Ishikawa (cell line): ENCODE measurements around the gene HMGXB3.

ENCODE experiments used
- CREB1 ChIP-seq: IDR thresholded peaks from 2 replicates; pipeline ENCODE4 v1.6.1; 2012; ENCODE audit warnings: low read depth
- EP300 ChIP-seq: IDR thresholded peaks from 2 replicates; pipeline ENCODE4 v1.6.1; 2012; ENCODE audit warnings: borderline replicate concordance
- FOXM1 ChIP-seq: IDR thresholded peaks from 2 replicates; pipeline ENCODE4 v1.6.1; 2012; ENCODE audit warnings: low read depth, borderline replicate concordance
- MAX ChIP-seq: IDR thresholded peaks from 2 replicates; pipeline ENCODE4 v1.6.1; 2012
- TCF12 ChIP-seq: IDR thresholded peaks from 2 replicates; pipeline ENCODE4 v1.6.1; 2012; ENCODE audit warnings: low read depth
- TEAD4 ChIP-seq: IDR thresholded peaks from 2 replicates; pipeline ENCODE4 v1.6.1; 2012
- USF1 ChIP-seq: IDR thresholded peaks from 2 replicates; pipeline ENCODE4 v1.6.1; 2012
- YY1 ChIP-seq: IDR thresholded peaks from 2 replicates; pipeline ENCODE4 v1.6.1; 2012; ENCODE audit warnings: low read depth
- TF ChIP-seq, protein P1 (sequence below): IDR thresholded peaks from 2 replicates; pipeline ENCODE4 v1.6.1; 2012; ENCODE audit warnings: low read depth, mild to moderate bottlenecking

DNA sequence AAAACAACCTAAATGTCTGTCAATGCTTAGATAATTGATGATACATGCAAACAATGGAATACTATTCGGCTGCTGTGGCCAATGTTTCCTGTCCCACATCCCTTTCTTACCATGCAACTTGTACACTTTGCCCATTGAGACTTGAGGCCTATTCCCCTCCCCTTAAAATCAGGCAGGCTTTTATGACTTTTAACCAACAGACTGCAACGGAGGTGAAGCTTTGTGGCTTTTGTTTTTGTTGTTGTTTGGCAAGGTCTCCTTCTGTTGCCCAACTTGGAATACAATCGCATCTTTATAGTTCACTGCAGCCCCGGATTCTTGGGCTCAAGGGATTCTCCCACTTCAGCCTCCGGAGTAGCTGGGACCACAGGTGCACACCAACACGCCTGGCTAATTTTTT lies 45.7 kb upstream of the HMGXB3 start:
- TF ChIP-seq, protein P1, sequence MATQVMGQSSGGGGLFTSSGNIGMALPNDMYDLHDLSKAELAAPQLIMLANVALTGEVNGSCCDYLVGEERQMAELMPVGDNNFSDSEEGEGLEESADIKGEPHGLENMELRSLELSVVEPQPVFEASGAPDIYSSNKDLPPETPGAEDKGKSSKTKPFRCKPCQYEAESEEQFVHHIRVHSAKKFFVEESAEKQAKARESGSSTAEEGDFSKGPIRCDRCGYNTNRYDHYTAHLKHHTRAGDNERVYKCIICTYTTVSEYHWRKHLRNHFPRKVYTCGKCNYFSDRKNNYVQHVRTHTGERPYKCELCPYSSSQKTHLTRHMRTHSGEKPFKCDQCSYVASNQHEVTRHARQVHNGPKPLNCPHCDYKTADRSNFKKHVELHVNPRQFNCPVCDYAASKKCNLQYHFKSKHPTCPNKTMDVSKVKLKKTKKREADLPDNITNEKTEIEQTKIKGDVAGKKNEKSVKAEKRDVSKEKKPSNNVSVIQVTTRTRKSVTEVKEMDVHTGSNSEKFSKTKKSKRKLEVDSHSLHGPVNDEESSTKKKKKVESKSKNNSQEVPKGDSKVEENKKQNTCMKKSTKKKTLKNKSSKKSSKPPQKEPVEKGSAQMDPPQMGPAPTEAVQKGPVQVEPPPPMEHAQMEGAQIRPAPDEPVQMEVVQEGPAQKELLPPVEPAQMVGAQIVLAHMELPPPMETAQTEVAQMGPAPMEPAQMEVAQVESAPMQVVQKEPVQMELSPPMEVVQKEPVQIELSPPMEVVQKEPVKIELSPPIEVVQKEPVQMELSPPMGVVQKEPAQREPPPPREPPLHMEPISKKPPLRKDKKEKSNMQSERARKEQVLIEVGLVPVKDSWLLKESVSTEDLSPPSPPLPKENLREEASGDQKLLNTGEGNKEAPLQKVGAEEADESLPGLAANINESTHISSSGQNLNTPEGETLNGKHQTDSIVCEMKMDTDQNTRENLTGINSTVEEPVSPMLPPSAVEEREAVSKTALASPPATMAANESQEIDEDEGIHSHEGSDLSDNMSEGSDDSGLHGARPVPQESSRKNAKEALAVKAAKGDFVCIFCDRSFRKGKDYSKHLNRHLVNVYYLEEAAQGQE: no peak
- TF ChIP-seq MAX: no peak
- TF ChIP-seq EP300: no peak
- no peak for TF ChIP-seq YY1
- no peak for TF ChIP-seq TEAD4
- no peak for TF ChIP-seq USF1
- TF ChIP-seq TCF12: no peak
- TF ChIP-seq FOXM1: no peak
- no peak for TF ChIP-seq CREB1
